ENCODE data around the gene IGFL1. TPM values are rescaled to one million over a fixed set of nuclear protein-coding genes. Genes with fewer than 3 reads are reported as not detected.
"Not testable (repeated sequence)": the region's sequence is repeated elsewhere in the genome, so short reads cannot be mapped to it uniquely, and the experiment has no call there.

IGFL1 gene
- polyA plus RNA-seq, 1 donor, result not detected

GRCh38 chr19:46269101-46269500, 39.6 kb downstream of the IGFL1 start:
- Histone ChIP-seq H3K27ac (ENCODE audit: low read length) (no peak overlapping the region), H3K4me3 (ENCODE audit: low read length) (no peak overlapping the region), H3K36me3 (ENCODE audit: control insufficient read depth, insufficient read depth, low read length) (no peaks in the 10 kb centered on the region), H3K9me3 (ENCODE audit: control insufficient read depth, low read depth, low read length) (no peaks in the 10 kb centered on the region), H3K27me3 (ENCODE audit: control insufficient read depth, insufficient read depth, low read length) (no peaks in the 10 kb centered on the region), H3K4me1 (ENCODE audit: control insufficient read depth, insufficient read depth, low read length) (no peaks in the 10 kb centered on the region)
- DNase-seq, result no peak
- WGBS (ENCODE audit: insufficient coverage, low lambda C conversion rate), result no CpG with 5 or more reads among the region's 7 CpGs

- no peak for DNase-seq
- Histone ChIP-seq H3K27me3 (ENCODE audit: control insufficient read depth, insufficient read depth, low read length) (no peaks in the 10 kb centered on the region), H3K9me3 (ENCODE audit: control insufficient read depth, low read depth, low read length) (no peaks in the 10 kb centered on the region), H3K36me3 (ENCODE audit: control insufficient read depth, insufficient read depth, low read length) (no peaks in the 10 kb centered on the region), H3K27ac (ENCODE audit: low read length) (no peak overlapping the region), H3K4me3 (ENCODE audit: low read length) (no peak overlapping the region), H3K4me1 (ENCODE audit: control insufficient read depth, insufficient read depth, low read length) (no peaks in the 10 kb centered on the region)
- WGBS (ENCODE audit: insufficient coverage, low lambda C conversion rate), result 0% methylated on average over 2 of the region's 17 CpGs
Observed at GRCh38 chr19:46270521-46271256, 41.1 kb downstream of the IGFL1 start.

GRCh38 chr19:46271481-46272197, 42.1 kb downstream of the IGFL1 start:
- Histone ChIP-seq H3K36me3 (ENCODE audit: control insufficient read depth, insufficient read depth, low read length) (no peaks in the 10 kb centered on the region), H3K4me1 (ENCODE audit: control insufficient read depth, insufficient read depth, low read length) (no peaks in the 10 kb centered on the region), H3K9me3 (ENCODE audit: control insufficient read depth, low read depth, low read length) (no peaks in the 10 kb centered on the region), H3K4me3 (ENCODE audit: low read length) (no peak overlapping the region), H3K27ac (ENCODE audit: low read length) (no peak overlapping the region), H3K27me3 (ENCODE audit: control insufficient read depth, insufficient read depth, low read length) (no peaks in the 10 kb centered on the region)
- DNase-seq, result no peak
- WGBS (ENCODE audit: insufficient coverage, low lambda C conversion rate), result 86% methylated on average over 1 of the region's 8 CpGs

GRCh38 chr19:46273931-46274330, 44.4 kb downstream of the IGFL1 start:
- no CpG with 5 or more reads among the region's 6 CpGs for WGBS (ENCODE audit: insufficient coverage, low lambda C conversion rate)
- H3K27ac ChIP-seq (ENCODE audit: low read length); H3K36me3 ChIP-seq (ENCODE audit: control insufficient read depth, insufficient read depth, low read length); H3K9me3 ChIP-seq (ENCODE audit: control insufficient read depth, low read depth, low read length); DNase-seq; H3K4me3 ChIP-seq (ENCODE audit: low read length); H3K27me3 ChIP-seq (ENCODE audit: control insufficient read depth, insufficient read depth, low read length); H3K4me1 ChIP-seq (ENCODE audit: control insufficient read depth, insufficient read depth, low read length): not testable (repeated sequence)

- Histone ChIP-seq H3K27ac (ENCODE audit: low read length) (no peak overlapping the region), H3K4me1 (ENCODE audit: control insufficient read depth, insufficient read depth, low read length) (peaks cover 3% of the 10 kb centered on the region), H3K36me3 (ENCODE audit: control insufficient read depth, insufficient read depth, low read length) (no peaks in the 10 kb centered on the region), H3K4me3 (ENCODE audit: low read length) (no peak overlapping the region), H3K9me3 (ENCODE audit: control insufficient read depth, low read depth, low read length) (no peaks in the 10 kb centered on the region), H3K27me3 (ENCODE audit: control insufficient read depth, insufficient read depth, low read length) (no peaks in the 10 kb centered on the region)
- no peak for DNase-seq
- WGBS (ENCODE audit: insufficient coverage, low lambda C conversion rate), result 100% methylated on average over 1 of the region's 7 CpGs
Observed at GRCh38 chr19:46279177-46279576, 49.6 kb downstream of the IGFL1 start.

Other genes with a start within 250 kb of the IGFL1 start
- 13.2 TPM for gene CCDC61, start 234.3 kb upstream of the IGFL1 start, polyA plus RNA-seq
- gene PGLYRP1, start 206.7 kb upstream of the IGFL1 start, polyA plus RNA-seq, result 0.07 TPM
- 0.36 TPM for gene IGFL4, start 188.7 kb upstream of the IGFL1 start, polyA plus RNA-seq
- gene IGFL3, start 105.1 kb upstream of the IGFL1 start, polyA plus RNA-seq, result not detected
- gene IGFL2, start 81.5 kb upstream of the IGFL1 start, polyA plus RNA-seq, result 0.36 TPM
- 165 TPM for gene HIF3A, start 67.3 kb downstream of the IGFL1 start, polyA plus RNA-seq
- 59.5 TPM for gene PPP5C, start 117.3 kb downstream of the IGFL1 start, polyA plus RNA-seq
- 44.8 TPM for gene CCDC8, start 183.8 kb downstream of the IGFL1 start, polyA plus RNA-seq
- gene PNMA8C, start 199.2 kb downstream of the IGFL1 start, polyA plus RNA-seq, result 1.2 TPM
- gene PNMA8A, start 241.8 kb downstream of the IGFL1 start, polyA plus RNA-seq, result 6.0 TPM

Data from large intestine (tissue), 3 donors.